Measurements from ENCODE around the gene ISM1.

The ISM1 gene

GRCh38 chr20:13338097-13338661 is 117.1 kb downstream of the ISM1 start:
- Mint-ChIP-seq H3K27ac (peak overlapping the region; percentile 87), H3K4me3 (no peak overlapping the region)

DNA sequence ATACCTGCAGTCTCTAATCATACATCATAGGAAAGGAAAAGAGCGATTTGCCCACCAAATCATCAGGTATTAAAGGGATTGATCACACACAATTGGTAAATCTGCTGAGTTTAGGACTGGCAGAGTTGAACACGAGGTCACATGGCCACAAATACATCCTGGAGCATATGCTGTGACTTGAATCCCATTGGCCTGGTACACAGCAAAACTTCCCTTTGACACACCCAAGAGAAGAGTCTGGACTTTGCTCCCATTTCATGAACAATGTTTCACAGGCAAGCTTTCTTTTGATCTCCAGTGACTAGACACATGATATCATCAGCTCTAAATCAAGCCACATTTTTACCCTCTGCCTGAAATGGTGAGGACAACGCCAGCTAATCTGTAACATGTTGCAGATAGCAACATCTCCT is 117.9 kb downstream of the ISM1 start:
- Mint-ChIP-seq H3K27ac (no peak overlapping the region), H3K36me3 (peaks cover 0 to 4% of the 10 kb centered on the region in 2 donors), H3K4me3 (no peak overlapping the region), H3K9me3 (peaks cover 0 to 3% of the 10 kb centered on the region in 2 donors), H3K27me3 (peaks cover 0 to 10% of the 10 kb centered on the region in 2 donors), H3K4me1 (peaks cover 7 to 17% of the 10 kb centered on the region in 2 donors)
- DNase-seq (no peak), ATAC-seq (replicated peaks) (no peak)

More at GRCh38 chr20:13338097-13338661, 117.1 kb downstream of the ISM1 start:
- Mint-ChIP-seq H3K4me1 (peaks cover 7 to 17% of the 10 kb centered on the region in 2 donors), H3K27me3 (peaks cover under 1 to 6% of the 10 kb centered on the region in 2 donors), H3K36me3 (peaks cover 0 to 4% of the 10 kb centered on the region in 2 donors), H3K9me3 (peaks cover 0 to 3% of the 10 kb centered on the region in 2 donors)
- peak; percentile 79 for ATAC-seq (replicated peaks)
- peak; percentile 27 for DNase-seq

DNA sequence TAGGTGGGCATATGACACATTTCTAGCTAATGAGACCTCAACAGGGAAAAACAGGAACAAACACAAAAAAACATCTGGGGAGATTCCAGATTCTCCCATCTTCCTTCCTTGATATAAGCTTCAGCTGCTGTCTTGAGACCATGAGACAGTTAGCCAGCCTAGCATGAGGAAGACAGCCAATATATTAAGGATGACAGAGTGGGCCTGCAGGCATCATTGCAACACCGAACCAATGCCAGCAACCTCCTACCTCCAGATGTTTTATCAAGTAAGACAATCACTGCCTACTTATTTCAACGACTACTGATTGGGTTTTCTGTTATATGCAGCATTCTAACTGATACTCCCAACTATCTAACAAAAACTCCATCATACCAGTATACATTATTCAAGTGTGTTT is 119.0 kb downstream of the ISM1 start:
- no peak for ATAC-seq (replicated peaks)
- DNase-seq = no peak
- H3K4me1 Mint-ChIP-seq = peaks cover 7 to 17% of the 10 kb centered on the region in 2 donors

DNA sequence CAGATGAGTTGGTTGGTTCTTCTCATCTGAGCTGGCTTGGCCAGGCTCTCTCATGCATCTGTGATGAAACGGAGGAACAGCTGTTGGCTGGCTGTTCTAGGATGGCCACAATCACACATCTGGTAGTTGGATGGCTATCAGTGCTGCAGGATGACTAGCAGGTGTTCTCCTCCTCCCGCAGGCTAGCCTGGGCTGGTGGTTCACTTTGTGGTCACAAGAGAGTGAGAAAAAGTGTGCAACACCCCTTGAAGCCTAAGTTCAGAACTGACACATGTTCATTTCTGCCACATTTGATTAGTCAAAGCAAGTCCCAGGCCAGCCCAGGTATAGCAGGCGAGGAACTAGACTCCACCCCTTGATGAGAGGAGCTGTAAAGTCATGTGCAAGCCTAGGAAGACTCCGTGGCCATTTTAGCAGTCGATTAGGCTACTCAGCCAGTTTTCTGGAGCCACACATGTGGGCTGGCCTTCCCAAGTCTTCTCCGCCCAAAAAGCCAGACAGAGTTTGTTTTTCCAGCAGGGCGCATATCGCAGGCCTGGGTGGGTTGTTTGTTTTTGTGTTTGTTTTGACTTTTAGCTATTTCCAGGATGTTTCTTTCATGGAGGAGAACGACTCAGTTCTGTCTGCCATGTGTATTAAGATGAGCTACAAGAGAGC is 120.8 kb downstream of the ISM1 start:
- Mint-ChIP-seq H3K4me3 (no peak overlapping the region), H3K27ac (no peak overlapping the region), H3K4me1 (peaks cover 7 to 15% of the 10 kb centered on the region in 2 donors), H3K9me3 (peaks cover 0 to 2% of the 10 kb centered on the region in 2 donors), H3K27me3 (peaks cover 0 to 7% of the 10 kb centered on the region in 2 donors), H3K36me3 (peaks cover 0 to 2% of the 10 kb centered on the region in 2 donors)
- ATAC-seq (replicated peaks) (no peak), DNase-seq (no peak)

More for the DNA sequence above, 119.0 kb downstream of the ISM1 start:
- H3K27me3 Mint-ChIP-seq = peaks cover 0 to 12% of the 10 kb centered on the region in 2 donors
- peaks cover 0 to 4% of the 10 kb centered on the region in 2 donors for H3K36me3 Mint-ChIP-seq
- H3K27ac Mint-ChIP-seq = no peak overlapping the region
- no peak overlapping the region for H3K4me3 Mint-ChIP-seq
- peaks cover 0 to 3% of the 10 kb centered on the region in 2 donors for H3K9me3 Mint-ChIP-seq

GRCh38 chr20:13342469-13343242 is 121.6 kb downstream of the ISM1 start:
- no peak for DNase-seq
- H3K4me1 Mint-ChIP-seq = peaks cover 3 to 7% of the 10 kb centered on the region in 2 donors
- H3K9me3 Mint-ChIP-seq = no peaks in the 10 kb centered on the region
- no peak for ATAC-seq (replicated peaks)
- H3K27me3 Mint-ChIP-seq = peaks cover 0 to 7% of the 10 kb centered on the region in 2 donors
- no peak overlapping the region for H3K27ac Mint-ChIP-seq
- no peak overlapping the region for H3K4me3 Mint-ChIP-seq
- H3K36me3 Mint-ChIP-seq = no peaks in the 10 kb centered on the region

DNA sequence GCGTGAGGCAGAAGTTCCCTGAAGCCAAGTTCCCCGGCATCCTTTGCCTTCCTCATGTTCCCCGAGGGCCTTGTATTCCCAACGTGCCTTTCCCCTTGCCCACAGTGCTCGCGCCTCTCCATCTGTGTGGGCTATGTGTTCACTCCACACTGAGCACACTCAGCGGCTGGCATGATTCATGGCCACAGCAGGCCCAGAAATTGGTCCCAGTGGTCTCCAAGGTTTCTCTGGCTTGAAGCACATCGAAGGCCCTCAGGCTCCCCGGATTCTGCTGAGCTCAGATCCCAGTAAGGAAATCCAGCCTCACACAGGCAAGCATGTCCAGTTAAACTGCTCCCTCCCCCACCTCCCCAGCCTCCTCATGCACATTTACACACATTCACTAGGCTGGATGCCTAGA is 123.6 kb downstream of the ISM1 start:
- Mint-ChIP-seq H3K4me1 (no peaks in the 10 kb centered on the region), H3K4me3 (no peak overlapping the region), H3K27me3 (peaks cover 0 to 7% of the 10 kb centered on the region in 2 donors), H3K9me3 (no peaks in the 10 kb centered on the region), H3K27ac (peak overlapping the region; percentile 59), H3K36me3 (no peaks in the 10 kb centered on the region)
- DNase-seq = no peak
- no peak for ATAC-seq (replicated peaks)

GRCh38 chr20:13348311-13349234 is 127.5 kb downstream of the ISM1 start:
- no peaks in the 10 kb centered on the region for H3K36me3 Mint-ChIP-seq
- DNase-seq (no peak), ATAC-seq (replicated peaks) (no peak)
- no peaks in the 10 kb centered on the region for H3K9me3 Mint-ChIP-seq
- no peaks in the 10 kb centered on the region for H3K4me1 Mint-ChIP-seq
- H3K27ac Mint-ChIP-seq = no peak overlapping the region
- H3K27me3 Mint-ChIP-seq = peaks cover 0 to 6% of the 10 kb centered on the region in 2 donors
- H3K4me3 Mint-ChIP-seq = no peak overlapping the region

- ATAC-seq (replicated peaks) (no peak), DNase-seq (no peak)
- Mint-ChIP-seq H3K4me3 (no peak overlapping the region), H3K27ac (no peak overlapping the region), H3K36me3 (no peaks in the 10 kb centered on the region), H3K9me3 (no peaks in the 10 kb centered on the region), H3K4me1 (no peaks in the 10 kb centered on the region), H3K27me3 (no peaks in the 10 kb centered on the region)
Measured at GRCh38 chr20:13349235-13349604, 128.1 kb downstream of the ISM1 start.

Data from stimulated activated naive B cell treated with anti-CD40 and anti-IgM and Interleukin-4, amounts not matched to agents 10 μg/mL and 1 μg/mL and 100 μg/mL, for 72 hours (primary cell).